ENCODE measurements around the gene FGD1.

GRCh38 chrX:54435121-54435520 lies 60.9 kb downstream of the FGD1 start:
- TF ChIP-seq CTCF (IDR thresholded peaks at IDR 0.05; ENCODE audit: low read depth, low read length, poor library complexity, severe bottlenecking) (no peak), EZH2phosphoT487 (IDR thresholded peaks at IDR 0.05; ENCODE audit: borderline replicate concordance, low read length) (no peak)
